ENCODE measurements around the gene VASH1.

The VASH1 gene

DNA sequence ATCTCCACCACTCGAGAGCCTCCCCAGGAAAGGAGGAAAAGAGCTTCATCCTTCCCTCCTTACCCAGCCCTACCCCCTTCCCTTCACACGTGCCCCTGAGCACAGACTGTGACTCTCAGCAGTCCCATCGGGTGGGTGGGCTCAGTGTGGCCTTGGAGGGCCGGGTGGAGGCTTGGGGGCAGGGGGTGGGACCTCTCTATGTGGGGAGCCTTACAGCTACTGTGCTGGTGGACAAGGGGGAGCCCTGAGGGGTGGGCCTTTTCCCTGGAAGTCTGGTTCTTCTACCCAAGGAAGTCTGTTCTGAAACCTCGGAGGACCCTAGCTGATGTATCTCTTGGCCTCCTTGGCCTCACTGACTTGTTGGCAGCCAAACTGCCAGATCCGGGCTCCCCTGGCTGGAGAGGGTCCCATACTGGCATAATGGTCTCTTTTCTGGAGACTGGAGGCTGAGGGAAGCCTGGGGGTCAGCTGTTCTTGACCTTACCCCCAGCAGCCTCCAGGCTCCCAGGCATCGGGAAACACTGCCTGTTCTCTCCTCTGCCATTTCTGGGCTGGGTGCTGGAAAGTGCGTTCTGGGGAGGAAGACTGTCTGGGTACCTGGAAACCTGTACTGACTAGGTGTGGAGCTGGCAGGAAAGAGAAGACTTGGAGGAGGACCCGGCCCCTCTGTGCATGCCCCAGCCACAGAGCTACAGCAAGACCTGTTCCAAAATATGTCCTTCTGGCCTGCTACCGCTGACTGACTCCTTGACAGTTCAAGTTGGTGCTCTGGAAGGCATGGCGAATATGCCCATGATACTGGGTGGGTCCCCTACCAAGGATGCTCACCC lies 7.6 kb downstream of the VASH1 start:
- no peak overlapping the region for H3K4me3 ChIP-seq (ENCODE audit: low read depth, low read length)
- TF ChIP-seq, protein P1, sequence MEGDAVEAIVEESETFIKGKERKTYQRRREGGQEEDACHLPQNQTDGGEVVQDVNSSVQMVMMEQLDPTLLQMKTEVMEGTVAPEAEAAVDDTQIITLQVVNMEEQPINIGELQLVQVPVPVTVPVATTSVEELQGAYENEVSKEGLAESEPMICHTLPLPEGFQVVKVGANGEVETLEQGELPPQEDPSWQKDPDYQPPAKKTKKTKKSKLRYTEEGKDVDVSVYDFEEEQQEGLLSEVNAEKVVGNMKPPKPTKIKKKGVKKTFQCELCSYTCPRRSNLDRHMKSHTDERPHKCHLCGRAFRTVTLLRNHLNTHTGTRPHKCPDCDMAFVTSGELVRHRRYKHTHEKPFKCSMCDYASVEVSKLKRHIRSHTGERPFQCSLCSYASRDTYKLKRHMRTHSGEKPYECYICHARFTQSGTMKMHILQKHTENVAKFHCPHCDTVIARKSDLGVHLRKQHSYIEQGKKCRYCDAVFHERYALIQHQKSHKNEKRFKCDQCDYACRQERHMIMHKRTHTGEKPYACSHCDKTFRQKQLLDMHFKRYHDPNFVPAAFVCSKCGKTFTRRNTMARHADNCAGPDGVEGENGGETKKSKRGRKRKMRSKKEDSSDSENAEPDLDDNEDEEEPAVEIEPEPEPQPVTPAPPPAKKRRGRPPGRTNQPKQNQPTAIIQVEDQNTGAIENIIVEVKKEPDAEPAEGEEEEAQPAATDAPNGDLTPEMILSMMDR (IDR thresholded peaks at IDR 0.05; ENCODE audit: low read depth, low read length), result no peak

DNA sequence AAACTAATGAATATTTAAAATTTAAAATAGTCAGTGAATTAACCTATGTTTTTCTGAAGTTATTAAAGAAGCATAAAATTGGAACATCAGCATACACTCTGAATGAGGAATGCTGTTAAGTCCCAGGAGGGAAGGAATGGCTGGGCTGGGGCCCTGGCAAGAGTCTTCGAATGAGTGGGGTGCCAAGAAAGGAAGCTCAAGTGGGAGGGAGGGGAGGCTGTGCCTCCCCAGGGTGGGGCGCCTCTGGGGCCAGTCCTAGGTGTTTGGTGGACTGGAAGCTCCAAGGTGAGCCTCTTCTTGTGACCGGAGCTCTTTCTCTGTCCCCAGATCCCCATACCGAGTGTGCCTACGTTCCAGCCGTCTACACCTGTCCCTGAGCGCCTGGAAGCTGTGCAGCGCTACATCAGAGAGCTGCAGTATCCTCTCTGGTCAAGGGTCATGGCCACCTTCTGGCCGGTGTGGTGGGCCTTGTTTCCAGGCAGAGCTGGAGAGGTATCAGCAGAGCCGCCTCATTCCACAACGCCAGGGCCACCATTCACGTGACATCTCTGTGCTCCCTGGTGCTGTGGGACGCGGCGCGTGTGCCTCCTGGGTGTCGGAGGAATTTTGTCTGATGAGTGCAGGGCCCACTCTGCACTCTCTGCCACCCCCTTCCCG lies 8.5 kb downstream of the VASH1 start:
- no peak overlapping the region for H3K4me3 ChIP-seq (ENCODE audit: low read depth, low read length)
- TF ChIP-seq, protein P1 (IDR thresholded peaks at IDR 0.05; ENCODE audit: low read depth, low read length), result no peak

DNA sequence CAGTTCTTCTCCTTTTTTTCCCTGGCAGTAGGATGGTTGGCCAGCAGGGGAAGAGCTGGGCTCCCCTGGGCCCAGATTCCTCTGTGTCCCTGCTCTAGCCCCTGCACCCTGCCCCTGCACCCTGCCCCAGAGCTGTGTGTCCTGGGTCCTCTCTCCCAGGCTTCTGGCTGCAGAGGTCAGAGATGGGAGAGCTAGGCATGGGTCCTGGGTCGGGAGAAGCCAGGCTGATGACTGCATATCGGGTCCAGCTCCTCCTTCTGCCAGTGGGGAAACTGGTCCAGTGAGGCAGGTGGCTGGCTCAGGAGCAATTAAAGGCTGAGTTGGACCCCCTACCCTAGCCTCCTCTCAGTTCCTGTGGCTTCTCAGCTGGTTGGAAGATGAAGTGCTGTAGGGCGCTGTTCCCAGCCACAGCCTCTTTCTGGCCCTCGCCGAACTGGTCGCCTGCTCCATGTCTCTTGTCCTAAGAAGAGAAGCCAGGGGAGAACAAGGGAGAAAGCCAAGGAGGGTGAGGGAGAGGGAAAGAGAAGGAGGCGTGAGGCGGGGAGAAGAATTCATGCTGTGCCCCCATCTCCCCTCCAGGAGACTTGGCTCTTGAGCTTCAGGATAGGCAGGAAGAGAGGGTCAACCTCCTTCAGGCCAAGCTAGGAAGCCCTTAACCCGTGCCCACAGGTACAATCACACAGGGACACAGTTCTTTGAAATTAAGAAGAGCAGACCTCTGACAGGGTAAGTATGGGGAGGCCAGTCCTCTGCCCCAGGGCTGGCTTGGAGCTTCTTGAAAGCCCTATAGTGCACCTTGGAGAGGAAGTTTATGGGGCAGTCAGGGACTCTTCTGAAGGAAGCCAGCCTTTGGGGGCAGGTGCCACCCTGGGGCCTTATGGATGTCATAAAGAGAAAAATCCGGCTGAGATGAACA lies 9.5 kb downstream of the VASH1 start:
- H3K4me3 ChIP-seq (ENCODE audit: low read depth, low read length), result no peak overlapping the region
- TF ChIP-seq, protein P1 (IDR thresholded peaks at IDR 0.05; ENCODE audit: low read depth, low read length), result no peak

DNA sequence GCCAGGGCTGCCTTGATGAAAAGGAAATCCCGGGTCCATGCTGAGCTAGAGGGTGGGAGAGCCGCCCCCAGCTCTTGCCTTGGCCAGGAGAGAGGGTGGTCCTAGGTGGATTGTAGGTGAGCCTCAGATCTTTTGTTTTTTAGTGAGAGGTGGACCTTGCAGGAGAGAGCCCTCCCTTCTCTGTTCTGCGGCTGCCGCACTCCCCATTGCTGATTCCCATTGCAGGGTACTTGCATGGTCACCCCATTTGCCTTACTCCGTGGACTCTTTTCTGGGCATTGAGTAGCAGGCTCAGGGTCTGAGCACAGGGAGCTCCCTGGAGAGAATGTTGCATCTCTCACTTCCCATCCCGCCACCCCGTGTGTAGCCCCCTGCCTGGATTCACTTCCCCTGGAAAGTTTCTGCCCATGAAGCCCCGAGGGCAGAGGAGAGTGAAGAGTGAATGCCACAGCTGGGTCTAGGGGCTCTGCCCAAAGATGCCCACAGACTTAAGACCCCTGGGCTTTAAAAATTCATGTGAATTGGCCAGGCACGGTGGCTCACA lies 10.2 kb downstream of the VASH1 start:
- H3K4me3 ChIP-seq (ENCODE audit: low read depth, low read length), result no peak overlapping the region
- TF ChIP-seq, protein P1 (IDR thresholded peaks at IDR 0.05; ENCODE audit: low read depth, low read length), result no peak

DNA sequence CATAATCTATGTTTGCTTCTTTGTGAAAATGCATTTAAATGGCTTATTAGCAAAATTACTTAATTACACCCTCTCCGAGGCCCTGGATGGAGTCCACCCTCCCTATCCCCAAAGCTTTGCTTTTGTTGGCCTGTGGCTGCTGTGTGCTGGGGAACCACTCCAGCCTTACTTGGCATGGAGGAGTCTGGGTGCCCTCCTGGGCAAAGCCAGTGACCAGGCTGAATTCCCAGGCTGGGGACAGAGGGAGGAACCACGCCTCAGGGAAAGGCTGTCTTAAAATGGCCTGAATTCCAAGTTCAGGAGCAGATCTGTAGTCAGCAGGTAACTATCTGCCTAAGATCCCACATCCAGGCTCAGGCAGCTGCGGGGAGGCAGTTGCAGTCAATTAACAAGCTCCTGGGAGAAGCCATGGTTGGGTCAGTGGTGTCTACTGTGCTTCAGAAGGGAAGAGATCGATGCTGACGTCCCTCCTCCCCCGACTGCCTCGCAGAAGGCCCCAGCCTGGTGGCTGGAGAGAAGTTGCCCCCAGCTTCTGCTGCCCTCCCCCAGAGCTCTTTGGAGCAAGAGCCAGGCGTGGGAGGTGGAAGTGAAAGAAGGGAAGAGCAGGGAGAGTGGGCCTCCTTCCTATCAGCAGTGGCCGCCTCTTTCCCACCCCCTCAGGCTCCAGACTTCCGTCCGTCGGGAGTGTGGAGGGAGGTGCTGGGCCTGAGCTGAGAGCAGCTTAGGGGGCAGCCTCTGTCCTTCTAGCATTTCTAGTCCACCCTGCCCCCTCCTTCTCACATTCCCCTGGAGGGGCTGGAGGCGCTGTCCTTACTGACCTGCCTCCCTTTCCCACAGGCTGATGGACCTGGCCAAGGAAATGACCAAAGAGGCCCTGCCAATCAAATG lies 11.3 kb downstream of the VASH1 start:
- TF ChIP-seq, protein P1 (IDR thresholded peaks at IDR 0.05; ENCODE audit: low read depth, low read length), result no peak
- no peak overlapping the region for H3K4me3 ChIP-seq (ENCODE audit: low read depth, low read length)

DNA sequence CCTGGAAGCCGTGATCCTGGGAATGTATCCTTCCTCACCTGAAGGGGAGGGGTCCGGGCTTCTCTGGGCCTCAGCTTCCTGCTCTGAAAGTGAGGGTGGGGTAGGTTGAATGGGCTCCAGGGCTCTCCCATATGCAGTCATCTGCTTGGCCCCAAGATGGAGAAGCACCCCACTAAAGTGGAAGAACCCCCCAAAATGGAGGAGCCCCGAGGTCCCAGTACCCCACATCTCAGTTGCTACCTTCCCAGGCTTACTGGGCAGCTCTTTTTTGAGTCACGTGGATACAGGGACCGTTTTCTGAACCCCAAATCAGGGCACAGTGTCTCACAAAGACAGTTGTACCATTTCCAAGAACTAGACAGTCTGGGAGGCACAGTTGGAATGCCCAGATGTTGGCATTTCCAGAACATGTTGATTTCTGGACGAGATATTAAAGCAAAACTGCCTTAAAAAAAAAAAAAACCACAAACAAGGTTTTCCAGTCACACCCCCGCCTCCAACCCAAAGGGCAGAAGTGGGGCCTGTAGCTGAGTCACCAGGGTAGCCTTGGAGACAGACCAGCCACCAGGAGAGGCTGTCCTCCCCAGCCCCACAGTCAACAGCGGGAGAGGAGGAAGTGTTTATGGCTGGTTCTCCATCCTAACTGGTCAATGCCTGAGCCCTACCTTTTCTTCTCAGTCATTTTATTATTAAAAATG lies 12.1 kb downstream of the VASH1 start:
- H3K4me3 ChIP-seq (ENCODE audit: low read depth, low read length), result no peak overlapping the region
- TF ChIP-seq, protein P1 (IDR thresholded peaks at IDR 0.05; ENCODE audit: low read depth, low read length), result no peak

Data from WI38 (cell line).